Tibial nerve (tissue), 4 donors: ENCODE data around the gene MAML3. TPM values are rescaled to one million over a fixed set of nuclear protein-coding genes. Genes with fewer than 3 reads are reported as not detected.

Source experiments
- DNase-seq, 2 donors: peaks; one replicate each; pipeline ENCODE4 v3.0.0-alpha.2; 2019; ENCODE audit warnings: low spot score in 2 of 2
- H3K27ac ChIP-seq, 4 donors: fragments of 200-600 bp; sonication (generic) in 3 of 4; one replicate each; pipeline ENCODE4 v1.5.1; 2017 to 2019; ENCODE audit warnings: mild to moderate bottlenecking in 1 of 4
- H3K27me3 ChIP-seq, 2 donors: fragments of 200-600 bp; sonication (generic) in 1 of 2; one replicate each; pipeline versions ENCODE4 v1.5.1 to v1.6.0; 2017 to 2019
- H3K36me3 ChIP-seq, 3 donors: fragments of 200-600 bp; sonication (generic); one replicate each; pipeline ENCODE4 v1.5.1; 2018 to 2019
- H3K4me1 ChIP-seq, 4 donors: fragments of 200-600 bp; sonication (generic) in 3 of 4; one replicate each; pipeline ENCODE4 v1.5.1; 2017 to 2019
- H3K4me3 ChIP-seq, 4 donors: fragments of 200-600 bp; sonication (generic) in 3 of 4; one replicate each; pipeline ENCODE4 v1.5.1; 2017 to 2019; ENCODE audit warnings: mild to moderate bottlenecking in 1 of 4, moderate library complexity in 1 of 4
- H3K9me3 ChIP-seq, 4 donors: fragments of 200-600 bp; sonication (generic) in 3 of 4; one replicate each; pipeline ENCODE4 v1.5.1; 2017 to 2019
- EP300 ChIP-seq, 2 donors: sonication (generic); formaldehyde crosslinking; IDR thresholded peaks; one replicate each; pipeline ENCODE4 v1.6.1; 2017; ENCODE audit warnings: antibody characterized with exemption in 2 of 2, mild to moderate bottlenecking in 1 of 2
- POLR2A ChIP-seq, 2 donors: fragments of 450-650 bp; IDR thresholded peaks; one replicate each; pipeline ENCODE4 v1.6.1; 2017; ENCODE audit warnings: antibody characterized with exemption in 2 of 2, mild to moderate bottlenecking in 2 of 2, moderate library complexity in 2 of 2
- WGBS, 2 donors: methylation state at CpG; one replicate each; pipeline ENCODE4 v1.1.5; 2018; 5-methylcytosine and 5-hydroxymethylcytosine counted together
- total RNA-seq, 4 donors: library from RNA; depleted of rRNA; stranded (reverse); fragments of >200 nt; gene quantifications; one replicate each; pipeline ENCODE4 v1.1.0, GENCODE V29; 2016
- TF ChIP-seq, protein P1 (sequence below), 5 experiments: fragments of 200-600 bp in 3 of 5; fragments of 450-650 bp in 2 of 5; sonication (generic) in 3 of 5; IDR thresholded peaks; one replicate each; pipeline ENCODE4 v1.5.1; 2016 to 2019; ENCODE audit warnings: antibody characterized with exemption in 5 of 5, mild to moderate bottlenecking in 3 of 5, moderate library complexity in 2 of 5

MAML3 gene
- total RNA-seq, 4 donors from 2014 or later, result 8.6 to 10.5 (median 9.4) TPM

GRCh38 chr4:139696491-139696890 is 457.5 kb downstream of the MAML3 start:
- WGBS, 2 donors, result 94 to 97% methylated on average over 5 of the region's 5 CpGs
- no peak for TF ChIP-seq EP300 (IDR thresholded peaks at IDR 0.05)
- TF ChIP-seq, protein P1, sequence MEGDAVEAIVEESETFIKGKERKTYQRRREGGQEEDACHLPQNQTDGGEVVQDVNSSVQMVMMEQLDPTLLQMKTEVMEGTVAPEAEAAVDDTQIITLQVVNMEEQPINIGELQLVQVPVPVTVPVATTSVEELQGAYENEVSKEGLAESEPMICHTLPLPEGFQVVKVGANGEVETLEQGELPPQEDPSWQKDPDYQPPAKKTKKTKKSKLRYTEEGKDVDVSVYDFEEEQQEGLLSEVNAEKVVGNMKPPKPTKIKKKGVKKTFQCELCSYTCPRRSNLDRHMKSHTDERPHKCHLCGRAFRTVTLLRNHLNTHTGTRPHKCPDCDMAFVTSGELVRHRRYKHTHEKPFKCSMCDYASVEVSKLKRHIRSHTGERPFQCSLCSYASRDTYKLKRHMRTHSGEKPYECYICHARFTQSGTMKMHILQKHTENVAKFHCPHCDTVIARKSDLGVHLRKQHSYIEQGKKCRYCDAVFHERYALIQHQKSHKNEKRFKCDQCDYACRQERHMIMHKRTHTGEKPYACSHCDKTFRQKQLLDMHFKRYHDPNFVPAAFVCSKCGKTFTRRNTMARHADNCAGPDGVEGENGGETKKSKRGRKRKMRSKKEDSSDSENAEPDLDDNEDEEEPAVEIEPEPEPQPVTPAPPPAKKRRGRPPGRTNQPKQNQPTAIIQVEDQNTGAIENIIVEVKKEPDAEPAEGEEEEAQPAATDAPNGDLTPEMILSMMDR (IDR thresholded peaks at IDR 0.05), result no peak
- TF ChIP-seq POLR2A (IDR thresholded peaks at IDR 0.05), result no peak
- no peak for DNase-seq
- Histone ChIP-seq H3K27me3 (no peaks in the 10 kb centered on the region), H3K4me3 (no peak overlapping the region), H3K9me3 (peaks cover 0 to 10% (median 0%) of the 10 kb centered on the region in 4 donors), H3K27ac (no peak overlapping the region), H3K4me1 (peaks cover 0 to 5% (median 0%) of the 10 kb centered on the region in 4 donors), H3K36me3 (peaks cover 0 to 26% (median 0%) of the 10 kb centered on the region in 3 donors)

GRCh38 chr4:139694522-139695107 is 459.4 kb downstream of the MAML3 start:
- H3K9me3 ChIP-seq, result peaks cover 0 to 10% (median 0%) of the 10 kb centered on the region in 4 donors
- H3K4me1 ChIP-seq, result peaks cover 0 to 5% (median 0%) of the 10 kb centered on the region in 4 donors
- H3K27ac ChIP-seq, result no peak overlapping the region
- no peaks in the 10 kb centered on the region for H3K27me3 ChIP-seq
- TF ChIP-seq POLR2A (IDR thresholded peaks at IDR 0.05) (no peak), EP300 (IDR thresholded peaks at IDR 0.05) (no peak)
- TF ChIP-seq, protein P1 (IDR thresholded peaks at IDR 0.05), result no peak
- 87 to 89% methylated on average over 3 of the region's 3 CpGs for WGBS, 2 donors
- H3K4me3 ChIP-seq, result no peak overlapping the region
- no peak for DNase-seq
- H3K36me3 ChIP-seq, result peaks cover 0 to 26% (median 0%) of the 10 kb centered on the region in 3 donors

DNA sequence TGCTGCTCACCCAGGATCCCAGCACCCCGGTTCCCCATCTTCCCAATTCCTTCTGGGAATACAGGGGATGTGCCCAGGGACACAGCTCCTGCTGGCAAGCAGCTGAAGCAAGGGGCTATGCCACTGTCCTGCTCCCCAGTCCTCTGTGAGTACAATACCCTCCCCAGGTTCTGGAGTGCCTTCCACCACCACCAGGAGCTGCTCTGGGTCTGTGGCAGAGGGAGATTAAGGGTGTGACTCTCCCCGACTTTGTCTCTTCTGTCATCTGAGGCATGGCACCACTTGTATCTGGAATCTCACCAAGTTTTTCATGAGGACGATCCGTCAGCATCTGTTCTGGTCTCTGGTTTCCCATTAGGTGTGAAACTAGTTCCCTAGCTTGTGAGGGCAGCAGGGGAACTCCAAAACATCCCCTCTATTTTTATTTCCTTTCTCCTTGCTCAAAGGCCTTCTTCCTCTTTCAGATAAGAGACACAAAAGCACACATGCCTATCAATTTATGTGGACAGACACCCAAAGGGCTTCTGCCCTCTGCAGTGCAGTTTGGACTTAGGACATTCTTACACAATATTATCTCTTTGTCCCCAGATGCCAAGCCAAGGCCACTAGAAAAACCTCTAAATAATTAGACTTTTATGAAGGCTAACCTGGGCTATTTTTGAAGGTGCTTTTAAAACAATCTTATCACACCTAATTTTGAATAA is 461.5 kb downstream of the MAML3 start:
- WGBS, 2 donors, result 61 to 63% methylated on average over 4 of the region's 4 CpGs
- no peaks in the 10 kb centered on the region for H3K27me3 ChIP-seq

GRCh38 chr4:139690419-139690818 is 463.6 kb downstream of the MAML3 start:
- Histone ChIP-seq H3K27me3 (no peaks in the 10 kb centered on the region), H3K9me3 (no peaks in the 10 kb centered on the region), H3K4me1 (peaks cover 0 to 5% (median 0%) of the 10 kb centered on the region in 4 donors), H3K27ac (no peak overlapping the region), H3K4me3 (no peak overlapping the region), H3K36me3 (peaks cover 0 to 7% (median 0%) of the 10 kb centered on the region in 3 donors)
- TF ChIP-seq EP300 (IDR thresholded peaks at IDR 0.05) (no peak), POLR2A (IDR thresholded peaks at IDR 0.05) (no peak)
- TF ChIP-seq, protein P1 (IDR thresholded peaks at IDR 0.05), result no peak
- DNase-seq, result no peak

More for the DNA sequence above, 461.5 kb downstream of the MAML3 start:
- TF ChIP-seq EP300 (IDR thresholded peaks at IDR 0.05) (no peak), POLR2A (IDR thresholded peaks at IDR 0.05) (no peak)
- TF ChIP-seq, protein P1 (IDR thresholded peaks at IDR 0.05), result no peak
- Histone ChIP-seq H3K9me3 (peaks cover 0 to 9% (median 0%) of the 10 kb centered on the region in 4 donors), H3K4me1 (peaks cover 0 to 5% (median 0%) of the 10 kb centered on the region in 4 donors), H3K4me3 (no peak overlapping the region), H3K27ac (no peak overlapping the region), H3K36me3 (peaks cover 0 to 26% (median 0%) of the 10 kb centered on the region in 3 donors)
- no peak for DNase-seq

GRCh38 chr4:139689093-139689722 is 464.8 kb downstream of the MAML3 start:
- WGBS, 2 donors, result 80% methylated on average over 6 of the region's 6 CpGs
- TF ChIP-seq, protein P1 (IDR thresholded peaks at IDR 0.05), result no peak
- TF ChIP-seq POLR2A (IDR thresholded peaks at IDR 0.05) (no peak), EP300 (IDR thresholded peaks at IDR 0.05) (no peak)
- H3K4me1 ChIP-seq, result peaks cover 0 to 5% (median 0%) of the 10 kb centered on the region in 4 donors
- peaks cover 0 to 9% (median 0%) of the 10 kb centered on the region in 3 donors for H3K36me3 ChIP-seq
- H3K4me3 ChIP-seq, result no peak overlapping the region
- H3K27me3 ChIP-seq, result no peaks in the 10 kb centered on the region
- H3K9me3 ChIP-seq, result no peaks in the 10 kb centered on the region
- no peak overlapping the region for H3K27ac ChIP-seq
- no peak for DNase-seq
